Gastrocnemius medialis (tissue), 4 donors: ENCODE data around the gene TP63. TPM values are rescaled to one million over a fixed set of nuclear protein-coding genes. Genes with fewer than 3 reads are reported as not detected.
A peak's percentile ranks its signal among the peaks of the same experiment; 100 is the strongest.

Experiments
- ATAC-seq, 2 donors: fragments of 150-250 bp; one replicate each; pipeline ENCODE4 v1.9.1; 2016
- DNase-seq, 2 donors: peaks; one replicate each; pipeline ENCODE4 v3.0.0-alpha.2; 2019
- H3K27ac ChIP-seq, 4 donors: fragments of 200-600 bp; sonication (generic); 1 replicate in 1 of 4; 2 replicates in 3 of 4; pipeline ENCODE4 v1.5.1; 2016 to 2018; ENCODE audit warnings: mild to moderate bottlenecking in 2 of 4, moderate library complexity in 1 of 4
- H3K27me3 ChIP-seq, 3 donors: fragments of 200-600 bp; sonication (generic) in 2 of 3; 1 replicate in 1 of 3; 2 replicates in 2 of 3; pipeline versions ENCODE4 v1.5.1 to v1.6.0; 2016 to 2019; ENCODE audit warnings: mild to moderate bottlenecking in 1 of 3, moderate library complexity in 1 of 3
- H3K36me3 ChIP-seq, 2 donors: fragments of 200-600 bp; sonication (generic) in 1 of 2; one replicate each; pipeline ENCODE4 v1.5.1; 2017 to 2018
- H3K4me1 ChIP-seq, 2 donors: fragments of 200-600 bp; sonication (generic) in 1 of 2; one replicate each; pipeline ENCODE4 v1.5.1; 2016 to 2017; ENCODE audit warnings: mild to moderate bottlenecking in 2 of 2
- H3K4me3 ChIP-seq, 4 donors: fragments of 200-600 bp; sonication (generic) in 3 of 4; 1 replicate in 1 of 4; 2 replicates in 3 of 4; pipeline ENCODE4 v1.5.1; 2016 to 2019; ENCODE audit warnings: mild to moderate bottlenecking in 2 of 4
- H3K9me3 ChIP-seq, 3 donors: fragments of 200-600 bp; sonication (generic) in 2 of 3; 1 replicate in 1 of 3; 2 replicates in 2 of 3; pipeline ENCODE4 v1.5.1; 2016 to 2019
- CTCF ChIP-seq, 5 experiments: fragments of 450-650 bp in 3 of 5; fragments of 200-600 bp in 2 of 5; sonication (generic) in 2 of 5; IDR thresholded peaks in 4 of 5; conservative IDR thresholded peaks in 1 of 5; 1 replicate in 4 of 5; 2 replicates in 1 of 5; pipeline ENCODE4 v1.5.1; 2016 to 2019; ENCODE audit warnings: antibody characterized with exemption in 5 of 5, mild to moderate bottlenecking in 3 of 5, moderate library complexity in 3 of 5
- POLR2A ChIP-seq, 2 donors: fragments of 450-650 bp; IDR thresholded peaks; one replicate each; pipeline ENCODE4 v1.6.1; 2017; ENCODE audit warnings: antibody characterized with exemption in 2 of 2, mild to moderate bottlenecking in 2 of 2, moderate library complexity in 2 of 2
- in situ Hi-C, 4 donors: fragments of 200-750 bp; cut with MboI; loops; one replicate each; pipeline versions ENCODE4 v1.15.0 to v1.8.0; 2017; ENCODE audit warnings: low sequenced_read_pairs in 4 of 4
- intact Hi-C: fragments of 100-400 bp; cut with DNase I; formaldehyde crosslinking; loops from one replicate; pipeline ENCODE4 v1.15.1; 2023; ENCODE audit warnings: low total_unique reads
- total RNA-seq, 4 donors: library from RNA; depleted of rRNA; stranded (reverse); fragments of >200 nt; gene quantifications; one replicate each; pipeline versions ENCODE4 v1.1.0 to v1.2.3, GENCODE V29; 2016

TP63 gene
- total RNA-seq, 4 donors from 2014 or later = 5.2 to 38.8 (median 25.8) TPM

DNA sequence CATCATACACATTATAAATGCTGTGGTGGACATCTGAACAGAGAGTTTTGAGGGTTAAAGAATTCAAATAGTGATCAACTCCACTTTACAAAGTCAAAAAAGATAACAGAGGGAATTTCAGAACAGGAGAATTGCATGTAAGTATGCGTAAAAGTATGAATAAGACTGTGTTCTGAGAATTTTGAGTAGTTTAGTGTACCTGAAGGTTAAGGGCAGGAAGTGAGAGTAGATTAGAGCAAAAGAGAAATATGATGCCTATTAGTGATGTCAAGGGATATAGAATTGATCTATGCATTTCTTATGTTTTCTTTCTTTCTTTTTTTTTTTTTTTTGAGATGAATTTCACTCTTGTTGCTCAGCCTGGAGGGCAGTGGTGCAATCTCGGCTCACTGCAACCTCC lies 53.1 kb downstream of the TP63 start:
- intact Hi-C loops = no loop called here
- H3K27me3 ChIP-seq = no peaks in the 10 kb centered on the region
- no peak overlapping the region for H3K27ac ChIP-seq
- H3K36me3 ChIP-seq = no peaks in the 10 kb centered on the region
- ATAC-seq (no peak), DNase-seq (no peak)
- H3K9me3 ChIP-seq = no peaks in the 10 kb centered on the region
- TF ChIP-seq CTCF (IDR thresholded peaks at IDR 0.05 in 4 of 5, conservative IDR thresholded peaks at IDR 0.05 in 1 of 5) (no peak), POLR2A (IDR thresholded peaks at IDR 0.05) (no peak)
- peaks cover 14 to 36% of the 10 kb centered on the region in 2 donors for H3K4me1 ChIP-seq
- in situ Hi-C loops = no loop called here
- H3K4me3 ChIP-seq = no peak overlapping the region

GRCh38 chr3:189685291-189685690 lies 54.1 kb downstream of the TP63 start:
- no peaks in the 10 kb centered on the region for H3K9me3 ChIP-seq
- intact Hi-C loops = loop anchor here (5.0 kb wide), 2 partner anchors 152 to 262 kb away; no protein-coding TSS in a partner anchor
- no peak overlapping the region for H3K4me3 ChIP-seq
- ATAC-seq = no peak
- in situ Hi-C loops = no loop called here
- TF ChIP-seq CTCF (IDR thresholded peaks at IDR 0.05 in 4 of 5, conservative IDR thresholded peaks at IDR 0.05 in 1 of 5) (no peak), POLR2A (IDR thresholded peaks at IDR 0.05) (no peak)
- DNase-seq = no peak
- H3K36me3 ChIP-seq = no peaks in the 10 kb centered on the region
- H3K27ac ChIP-seq = no peak overlapping the region
- H3K4me1 ChIP-seq = peaks cover 14 to 36% of the 10 kb centered on the region in 2 donors
- H3K27me3 ChIP-seq = no peaks in the 10 kb centered on the region

GRCh38 chr3:189685860-189686259 lies 54.7 kb downstream of the TP63 start:
- intact Hi-C loops (loop anchor here (5.0 kb wide), 2 partner anchors 151 to 261 kb away; no protein-coding TSS in a partner anchor), in situ Hi-C loops (no loop called here)
- no peak for DNase-seq
- H3K9me3 ChIP-seq = no peaks in the 10 kb centered on the region
- H3K27ac ChIP-seq = no peak overlapping the region
- no peaks in the 10 kb centered on the region for H3K27me3 ChIP-seq
- peaks cover 14 to 36% of the 10 kb centered on the region in 2 donors for H3K4me1 ChIP-seq
- no peak for TF ChIP-seq POLR2A (IDR thresholded peaks at IDR 0.05)
- TF ChIP-seq CTCF (IDR thresholded peaks at IDR 0.05 in 4 of 5, conservative IDR thresholded peaks at IDR 0.05 in 1 of 5) = no peak
- H3K36me3 ChIP-seq = no peaks in the 10 kb centered on the region
- no peak overlapping the region for H3K4me3 ChIP-seq
- no peak for ATAC-seq

GRCh38 chr3:189687475-189687874 lies 56.3 kb downstream of the TP63 start:
- Histone ChIP-seq H3K4me1 (peaks cover 14 to 36% of the 10 kb centered on the region in 2 donors), H3K27me3 (no peaks in the 10 kb centered on the region), H3K36me3 (no peaks in the 10 kb centered on the region), H3K27ac (peak overlapping the region in 3 of 4 donors; percentile 8 to 50 (median 48)), H3K4me3 (no peak overlapping the region), H3K9me3 (no peaks in the 10 kb centered on the region)
- DNase-seq = no peak
- intact Hi-C loops (loop anchor here (5.0 kb wide), 2 partner anchors 150 to 260 kb away; no protein-coding TSS in a partner anchor), in situ Hi-C loops (no loop called here)
- peak; percentile 46 to 61 for ATAC-seq
- peak in 3 of 5 experiments; percentile 10 to 38 (median 15) for TF ChIP-seq CTCF (IDR thresholded peaks at IDR 0.05 in 4 of 5, conservative IDR thresholded peaks at IDR 0.05 in 1 of 5)
- no peak for TF ChIP-seq POLR2A (IDR thresholded peaks at IDR 0.05)

- no peaks in the 10 kb centered on the region for H3K36me3 ChIP-seq
- in situ Hi-C loops = no loop called here
- peak overlapping the region; percentile 8 to 50 (median 42) for H3K27ac ChIP-seq
- H3K27me3 ChIP-seq = no peaks in the 10 kb centered on the region
- intact Hi-C loops = loop anchor here (5.0 kb wide), 2 partner anchors 149 to 259 kb away; no protein-coding TSS in a partner anchor
- H3K4me1 ChIP-seq = peaks cover 14 to 28% of the 10 kb centered on the region in 2 donors
- TF ChIP-seq CTCF (IDR thresholded peaks at IDR 0.05 in 4 of 5, conservative IDR thresholded peaks at IDR 0.05 in 1 of 5) (no peak), POLR2A (IDR thresholded peaks at IDR 0.05) (no peak)
- no peak for DNase-seq
- H3K4me3 ChIP-seq = no peak overlapping the region
- ATAC-seq = peak in 1 of 2 donors; percentile 75
- H3K9me3 ChIP-seq = no peaks in the 10 kb centered on the region
These were observed 57.1 kb downstream of the TP63 start for GRCh38 chr3:189688262-189688661.
